Kidney (tissue), 14 donors: ENCODE data around the gene PSORS1C2. TPM values are rescaled to one million over a fixed set of nuclear protein-coding genes. Genes with fewer than 3 reads are reported as not detected.
"Not testable (repeated sequence)": the region's sequence is repeated elsewhere in the genome, so short reads cannot be mapped to it uniquely, and the experiment has no call there.

ENCODE experiments used
- DNase-seq, 5 donors: peaks; one replicate each; pipeline ENCODE4 v3.0.0-alpha.2; 2013 to 2020
- FAIRE-seq: peaks from 2 replicates; lab custom pipeline; 2012; peaks lifted over from hg19 to GRCh38; lab: Jason Lieb, UNC
- H3K27ac ChIP-seq, 2 donors: one replicate each; pipeline ENCODE4 v1.7.0; 2013; ENCODE audit warnings: low read depth in 2 of 2, low read length in 2 of 2, inconsistent platforms in 1 of 2
- H3K27me3 ChIP-seq: one replicate; pipeline ENCODE4 v1.7.1; 2013; ENCODE audit warnings: low read length, inconsistent platforms; ENCODE audit not compliant: control insufficient read depth, insufficient read depth
- H3K36me3 ChIP-seq, 3 donors: one replicate each; pipeline versions ENCODE4 v1.7.0 to v1.7.1; 2013; ENCODE audit warnings: low read length in 3 of 3, control low read depth in 1 of 3, inconsistent platforms in 1 of 3; ENCODE audit not compliant: insufficient read depth in 3 of 3, control insufficient read depth in 2 of 3
- H3K4me1 ChIP-seq, 3 donors: one replicate each; pipeline versions ENCODE4 v1.7.0 to v1.7.1; 2013; ENCODE audit warnings: low read length in 3 of 3, inconsistent platforms in 1 of 3, low read depth in 1 of 3; ENCODE audit not compliant: control insufficient read depth in 2 of 3, insufficient read depth in 2 of 3
- H3K4me3 ChIP-seq, 3 donors: one replicate each; pipeline versions ENCODE4 v1.7.0 to v1.8.1; 2013; ENCODE audit warnings: low read length in 3 of 3, control low read depth in 1 of 3, inconsistent platforms in 1 of 3
- H3K9ac ChIP-seq, 3 donors: one replicate each; pipeline versions ENCODE4 v1.7.0 to v1.7.1; 2013; ENCODE audit warnings: low read length in 3 of 3, control low read depth in 1 of 3, inconsistent platforms in 1 of 3
- H3K9me3 ChIP-seq, 3 donors: one replicate each; pipeline versions ENCODE4 v1.7.0 to v1.7.1; 2013; ENCODE audit warnings: low read length in 3 of 3, control low read depth in 1 of 3, inconsistent platforms in 1 of 3; ENCODE audit not compliant: control insufficient read depth in 2 of 3, insufficient read depth in 1 of 3
- CTCF ChIP-seq: IDR thresholded peaks from 3 replicates; pipeline ENCODE4 v1.5.1; 2012; ENCODE audit warnings: mild to moderate bottlenecking, moderate library complexity, borderline replicate concordance; ENCODE audit not compliant: insufficient read depth; ENCODE audit errors: extremely low read depth
- intact Hi-C: fragments of 100-400 bp; cut with DNase I; formaldehyde crosslinking; loops from one replicate; pipeline ENCODE4 v1.11.1; 2022
- polyA plus RNA-seq: library from polyadenylated mRNA; stranded (reverse); fragments of 350-450 nt; fragmentation: Illumina TruSeq; extraction: RNeasy Lipid Tissue Mini Kit (QIAGEN cat#74804); gene quantifications from one replicate; pipeline ENCODE4 v1.2.3, GENCODE V29; 2014; ENCODE audit warnings: low read depth, low replicate concordance; ENCODE audit not compliant: insufficient read depth
- total RNA-seq: library from RNA; stranded (reverse); fragmentation: NEBNext Ultra II Directional; extraction: Animal tissue kit (Norgen Biotek cat#: 25700); gene quantifications from one replicate; pipeline ENCODE4 v1.2.1, GENCODE V29; 2021
- donor health status: control.
- donor health status: control.
- donor health status: control.
- donor health status: control.
- donor health status: control.
- donor health status: DM: yes; HTN: yes; CAD: no.
- donor health status: Normal renal cell carcinoma (clear cell type).

Gene PSORS1C2
- total and polyA plus RNA-seq, 2 donors from 2014 or later: not detected

GRCh38 chr6:31168606-31169005 lies 29.7 kb upstream of the PSORS1C2 start:
- Histone ChIP-seq H3K4me3 (no peak overlapping the region), H3K9me3 (no peaks in the 10 kb centered on the region), H3K36me3 (no peaks in the 10 kb centered on the region), H3K27ac (no peak overlapping the region), H3K9ac (no peak overlapping the region), H3K27me3 (no peaks in the 10 kb centered on the region), H3K4me1 (peaks cover 0 to 12% (median 5%) of the 10 kb centered on the region in 3 donors)
- no peak for TF ChIP-seq CTCF
- DNase-seq (no peak), FAIRE-seq (no peak)
- intact Hi-C loops: no loop called here

GRCh38 chr6:31165986-31166385 lies 27.1 kb upstream of the PSORS1C2 start:
- no peaks in the 10 kb centered on the region for H3K36me3 ChIP-seq
- FAIRE-seq (no peak), DNase-seq (no peak)
- H3K27ac ChIP-seq: no peak overlapping the region
- no peaks in the 10 kb centered on the region for H3K27me3 ChIP-seq
- TF ChIP-seq CTCF: no peak
- intact Hi-C loops: no loop called here
- H3K4me3 ChIP-seq: no peak overlapping the region
- H3K9ac ChIP-seq: no peak overlapping the region
- peaks cover 0 to 15% (median 5%) of the 10 kb centered on the region in 3 donors for H3K4me1 ChIP-seq
- no peaks in the 10 kb centered on the region for H3K9me3 ChIP-seq

GRCh38 chr6:31165064-31165832 lies 26.4 kb upstream of the PSORS1C2 start:
- H3K9ac ChIP-seq, FAIRE-seq, H3K27ac ChIP-seq, H3K27me3 ChIP-seq, H3K9me3 ChIP-seq, H3K4me3 ChIP-seq, DNase-seq, H3K36me3 ChIP-seq, intact Hi-C loops: not testable (repeated sequence)
- peaks cover 0 to 15% (median 5%) of the 10 kb centered on the region in 3 donors for H3K4me1 ChIP-seq

- H3K9me3 ChIP-seq, H3K27me3 ChIP-seq, H3K27ac ChIP-seq, DNase-seq, H3K4me3 ChIP-seq, H3K36me3 ChIP-seq, FAIRE-seq, intact Hi-C loops, H3K9ac ChIP-seq: not testable (repeated sequence)
- peaks cover 0 to 10% (median 5%) of the 10 kb centered on the region in 3 donors for H3K4me1 ChIP-seq
Observed at GRCh38 chr6:31164475-31165063, 25.7 kb upstream of the PSORS1C2 start.
